ENCODE measurements around the gene CELSR2.

Gene CELSR2

DNA sequence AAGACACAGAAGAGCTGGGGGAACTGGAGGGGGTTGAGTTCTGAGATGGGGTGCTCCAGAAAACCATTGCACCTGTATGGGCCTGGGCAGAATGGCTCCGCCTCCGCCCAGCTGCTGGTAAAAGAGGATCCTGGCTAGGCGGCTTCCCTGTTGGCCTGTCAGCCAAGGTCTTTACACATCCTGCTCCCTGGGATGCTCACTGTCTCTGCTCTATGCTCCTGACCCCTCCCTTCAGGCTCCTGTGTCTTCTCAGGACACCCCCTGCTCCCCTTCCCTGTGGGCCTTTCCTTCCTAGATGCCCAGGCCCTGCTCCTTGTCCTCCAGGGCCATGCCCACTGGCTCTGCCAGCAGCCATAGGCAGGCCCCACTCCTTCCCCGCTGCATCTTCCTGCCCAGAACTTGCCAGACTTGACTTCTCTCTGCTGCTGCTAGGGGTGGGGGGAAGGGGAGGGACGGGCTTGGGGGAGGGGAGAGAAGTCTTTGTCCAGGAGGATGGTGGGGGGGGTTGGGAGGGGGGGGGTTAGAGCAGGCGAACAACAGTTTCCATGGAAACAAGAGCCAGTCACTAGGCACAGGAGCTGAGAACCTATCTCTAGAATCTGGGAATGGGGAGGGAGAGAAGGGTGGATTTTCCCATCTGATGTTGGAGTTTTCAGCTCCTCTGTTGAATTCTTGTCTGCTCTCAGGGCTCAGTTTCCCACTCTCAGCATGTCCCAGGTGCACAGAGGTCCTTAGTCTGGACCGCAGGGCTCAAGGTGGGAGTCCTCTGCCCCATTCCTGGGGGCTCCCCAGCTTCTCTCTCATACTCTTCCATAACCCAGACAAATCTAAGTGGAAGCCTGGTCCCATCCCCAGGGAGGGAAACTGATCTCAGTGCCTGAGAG lies 10.6 kb downstream of the CELSR2 start:
- TF ChIP-seq ZNF274 (IDR thresholded peaks at IDR 0.05; ENCODE audit: low read depth, low read length), result no peak
- no peak overlapping the region for H3K4me3 ChIP-seq (ENCODE audit: low read length)

- TF ChIP-seq ZNF274 (IDR thresholded peaks at IDR 0.05; ENCODE audit: low read depth, low read length), result no peak
- H3K4me3 ChIP-seq (ENCODE audit: low read length), result no peak overlapping the region
Observed at GRCh38 chr1:109261006-109261405, 11.7 kb downstream of the CELSR2 start.

DNA sequence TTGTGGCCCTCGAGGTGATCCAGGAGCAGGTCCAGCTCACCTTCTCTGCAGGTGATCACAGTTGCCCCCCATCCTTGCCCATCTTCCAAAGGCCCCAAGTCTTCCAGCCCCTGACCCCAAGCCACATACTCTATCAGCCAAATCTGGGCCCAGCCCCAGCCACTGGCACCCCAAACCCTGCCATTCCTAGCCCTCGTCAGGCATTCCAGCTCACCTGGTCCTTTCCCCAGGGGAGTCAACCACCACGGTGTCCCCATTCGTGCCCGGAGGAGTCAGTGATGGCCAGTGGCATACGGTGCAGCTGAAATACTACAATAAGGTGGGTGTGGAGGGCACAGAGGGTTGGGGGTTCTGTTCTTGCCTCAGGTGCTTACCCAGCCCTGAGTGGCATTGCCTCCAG lies 12.2 kb downstream of the CELSR2 start:
- H3K4me3 ChIP-seq (ENCODE audit: low read length), result no peak overlapping the region
- TF ChIP-seq ZNF274 (IDR thresholded peaks at IDR 0.05; ENCODE audit: low read depth, low read length), result no peak

DNA sequence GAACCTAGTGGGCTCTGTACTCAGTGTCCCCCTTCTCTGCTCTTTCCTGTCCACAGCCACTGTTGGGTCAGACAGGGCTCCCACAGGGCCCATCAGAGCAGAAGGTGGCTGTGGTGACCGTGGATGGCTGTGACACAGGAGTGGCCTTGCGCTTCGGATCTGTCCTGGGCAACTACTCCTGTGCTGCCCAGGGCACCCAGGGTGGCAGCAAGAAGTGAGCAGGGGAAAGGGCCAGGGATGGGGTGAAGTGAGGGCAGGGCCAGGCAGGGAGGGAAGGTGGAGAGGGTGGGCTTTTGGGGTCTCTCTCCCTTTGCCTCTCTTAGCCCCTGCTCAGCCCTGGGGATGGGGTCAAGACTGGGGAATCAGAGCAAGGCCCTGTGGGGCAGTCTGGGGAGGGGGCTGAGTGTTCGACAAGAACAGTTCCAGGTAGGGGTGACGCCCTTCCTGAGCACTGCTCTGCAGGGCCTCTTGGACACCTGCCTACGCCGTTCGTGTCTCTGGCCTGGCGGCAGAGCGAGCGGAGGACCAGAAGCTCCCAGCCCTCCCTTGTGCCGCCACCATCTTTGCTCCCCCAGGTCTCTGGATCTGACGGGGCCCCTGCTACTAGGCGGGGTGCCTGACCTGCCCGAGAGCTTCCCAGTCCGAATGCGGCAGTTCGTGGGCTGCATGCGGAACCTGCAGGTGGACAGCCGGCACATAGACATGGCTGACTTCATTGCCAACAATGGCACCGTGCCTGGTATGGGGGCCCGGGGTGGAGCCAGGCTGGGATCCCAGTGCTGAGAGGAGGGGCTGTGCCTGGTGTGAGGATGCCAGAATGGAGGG lies 13.1 kb downstream of the CELSR2 start:
- H3K4me3 ChIP-seq (ENCODE audit: low read length), result no peak overlapping the region
- TF ChIP-seq ZNF274 (IDR thresholded peaks at IDR 0.05; ENCODE audit: low read depth, low read length), result no peak

- H3K4me3 ChIP-seq (ENCODE audit: low read length), result no peak overlapping the region
- TF ChIP-seq ZNF274 (IDR thresholded peaks at IDR 0.05; ENCODE audit: low read depth, low read length), result no peak
Observed at GRCh38 chr1:109263234-109263596, 13.9 kb downstream of the CELSR2 start.

DNA sequence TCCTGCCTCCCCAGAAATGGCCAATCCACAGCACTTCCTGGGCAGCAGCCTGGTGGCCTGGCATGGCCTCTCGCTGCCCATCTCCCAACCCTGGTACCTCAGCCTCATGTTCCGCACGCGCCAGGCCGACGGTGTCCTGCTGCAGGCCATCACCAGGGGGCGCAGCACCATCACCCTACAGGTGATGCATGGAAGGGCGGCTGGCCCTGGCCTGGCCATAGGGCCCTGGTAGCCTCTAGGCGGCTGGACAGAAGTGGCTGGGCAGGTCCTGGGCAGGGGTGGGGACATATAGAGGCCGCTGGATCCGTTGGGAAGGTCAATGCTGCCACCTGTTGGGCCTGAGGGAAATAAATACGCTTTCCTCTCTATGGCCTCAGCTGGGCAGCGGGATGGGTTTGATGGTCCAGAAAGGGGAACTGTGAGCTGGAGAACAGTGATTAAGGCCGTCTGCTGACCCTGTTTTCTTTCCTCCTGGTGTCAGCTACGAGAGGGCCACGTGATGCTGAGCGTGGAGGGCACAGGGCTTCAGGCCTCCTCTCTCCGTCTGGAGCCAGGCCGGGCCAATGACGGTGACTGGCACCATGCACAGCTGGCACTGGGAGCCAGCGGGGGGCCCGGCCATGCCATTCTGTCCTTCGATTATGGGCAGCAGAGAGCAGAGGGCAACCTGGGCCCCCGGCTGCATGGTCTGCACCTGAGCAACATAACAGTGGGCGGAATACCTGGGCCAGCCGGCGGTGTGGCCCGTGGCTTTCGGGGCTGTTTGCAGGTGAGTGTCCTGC lies 14.4 kb downstream of the CELSR2 start:
- H3K4me3 ChIP-seq (ENCODE audit: low read length), result no peak overlapping the region

DNA sequence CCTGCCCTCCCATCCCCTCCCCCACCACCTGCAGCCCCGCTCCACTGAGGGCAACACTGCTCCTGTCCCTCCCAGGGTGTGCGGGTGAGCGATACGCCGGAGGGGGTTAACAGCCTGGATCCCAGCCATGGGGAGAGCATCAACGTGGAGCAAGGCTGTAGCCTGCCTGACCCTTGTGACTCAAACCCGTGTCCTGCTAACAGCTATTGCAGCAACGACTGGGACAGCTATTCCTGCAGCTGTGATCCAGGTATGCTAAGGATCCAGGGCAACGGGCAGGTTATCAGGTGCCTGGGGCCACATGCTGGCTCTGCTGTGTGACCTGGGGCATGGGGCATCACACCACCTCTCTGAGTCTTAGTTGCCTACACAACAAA lies 15.0 kb downstream of the CELSR2 start:
- TF ChIP-seq ZNF274 (IDR thresholded peaks at IDR 0.05; ENCODE audit: low read depth, low read length), result no peak
- H3K4me3 ChIP-seq (ENCODE audit: low read length), result no peak overlapping the region

More for the DNA sequence above, 14.4 kb downstream of the CELSR2 start:
- no peak for TF ChIP-seq ZNF274 (IDR thresholded peaks at IDR 0.05; ENCODE audit: low read depth, low read length)

DNA sequence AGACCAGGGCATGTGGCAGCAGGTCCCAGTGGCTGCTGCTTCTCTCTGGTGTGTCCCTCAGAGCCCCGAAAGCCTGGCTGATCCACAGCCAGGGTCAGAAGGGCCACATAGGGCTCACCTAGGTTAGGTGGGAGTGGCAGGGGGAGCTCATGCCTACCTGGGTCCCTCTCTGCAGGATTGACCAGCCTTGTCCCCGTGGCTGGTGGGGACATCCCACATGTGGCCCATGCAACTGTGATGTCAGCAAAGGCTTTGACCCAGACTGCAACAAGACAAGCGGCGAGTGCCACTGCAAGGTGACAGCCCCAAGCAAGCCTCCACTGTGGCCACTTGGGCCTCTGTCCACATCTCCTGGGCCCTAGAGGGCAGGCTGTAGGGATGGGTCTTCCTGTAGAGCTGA lies 15.7 kb downstream of the CELSR2 start:
- no peak for TF ChIP-seq ZNF274 (IDR thresholded peaks at IDR 0.05; ENCODE audit: low read depth, low read length)
- no peak overlapping the region for H3K4me3 ChIP-seq (ENCODE audit: low read length)

DNA sequence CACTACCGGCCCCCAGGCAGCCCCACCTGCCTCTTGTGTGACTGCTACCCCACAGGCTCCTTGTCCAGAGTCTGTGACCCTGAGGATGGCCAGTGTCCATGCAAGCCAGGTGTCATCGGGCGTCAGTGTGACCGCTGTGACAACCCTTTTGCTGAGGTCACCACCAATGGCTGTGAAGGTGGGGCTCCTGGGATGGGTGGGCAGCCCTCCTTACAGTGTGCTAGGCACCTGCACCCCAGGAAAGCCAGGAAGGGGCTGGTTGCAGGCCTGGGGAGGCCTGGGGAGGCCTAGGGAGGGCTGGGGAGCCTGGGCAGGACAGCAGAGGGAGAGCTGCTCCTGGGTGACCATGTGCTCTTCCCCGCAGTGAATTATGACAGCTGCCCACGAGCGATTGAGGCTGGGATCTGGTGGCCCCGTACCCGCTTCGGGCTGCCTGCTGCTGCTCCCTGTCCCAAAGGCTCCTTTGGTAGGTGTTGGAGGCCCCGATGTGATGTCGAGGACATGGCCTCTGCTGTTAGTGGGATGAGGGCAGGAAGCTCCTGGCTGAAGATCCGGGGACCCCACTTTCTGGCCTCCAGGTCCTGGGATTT lies 16.5 kb downstream of the CELSR2 start:
- no peak overlapping the region for H3K4me3 ChIP-seq (ENCODE audit: low read length)
- TF ChIP-seq ZNF274 (IDR thresholded peaks at IDR 0.05; ENCODE audit: low read depth, low read length), result no peak

DNA sequence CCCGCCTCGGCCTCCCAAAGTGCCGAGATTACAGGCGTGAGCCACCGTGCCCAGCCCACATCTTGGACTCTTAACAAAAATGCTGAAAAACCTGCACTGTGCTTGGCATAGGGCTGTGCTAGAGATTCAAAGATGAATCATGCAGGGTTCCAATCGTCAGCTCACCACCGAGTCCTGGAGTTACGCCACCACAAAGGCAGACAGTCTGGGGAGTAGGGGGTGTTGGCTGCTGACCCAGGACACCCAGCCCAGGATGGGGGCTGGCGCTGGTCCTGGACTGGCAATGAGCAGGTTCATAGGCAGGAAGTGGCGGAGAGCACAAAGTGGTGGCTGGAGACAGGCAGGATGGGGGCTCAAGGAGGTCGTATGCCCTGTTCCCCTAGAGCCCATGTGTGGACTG lies 17.6 kb downstream of the CELSR2 start:
- no peak for TF ChIP-seq ZNF274 (IDR thresholded peaks at IDR 0.05; ENCODE audit: low read depth, low read length)
- no peak overlapping the region for H3K4me3 ChIP-seq (ENCODE audit: low read length)

- H3K4me3 ChIP-seq (ENCODE audit: low read length), result no peak overlapping the region
- no peak for TF ChIP-seq ZNF274 (IDR thresholded peaks at IDR 0.05; ENCODE audit: low read depth, low read length)
Observed at GRCh38 chr1:109267743-109268300, 18.5 kb downstream of the CELSR2 start.

DNA sequence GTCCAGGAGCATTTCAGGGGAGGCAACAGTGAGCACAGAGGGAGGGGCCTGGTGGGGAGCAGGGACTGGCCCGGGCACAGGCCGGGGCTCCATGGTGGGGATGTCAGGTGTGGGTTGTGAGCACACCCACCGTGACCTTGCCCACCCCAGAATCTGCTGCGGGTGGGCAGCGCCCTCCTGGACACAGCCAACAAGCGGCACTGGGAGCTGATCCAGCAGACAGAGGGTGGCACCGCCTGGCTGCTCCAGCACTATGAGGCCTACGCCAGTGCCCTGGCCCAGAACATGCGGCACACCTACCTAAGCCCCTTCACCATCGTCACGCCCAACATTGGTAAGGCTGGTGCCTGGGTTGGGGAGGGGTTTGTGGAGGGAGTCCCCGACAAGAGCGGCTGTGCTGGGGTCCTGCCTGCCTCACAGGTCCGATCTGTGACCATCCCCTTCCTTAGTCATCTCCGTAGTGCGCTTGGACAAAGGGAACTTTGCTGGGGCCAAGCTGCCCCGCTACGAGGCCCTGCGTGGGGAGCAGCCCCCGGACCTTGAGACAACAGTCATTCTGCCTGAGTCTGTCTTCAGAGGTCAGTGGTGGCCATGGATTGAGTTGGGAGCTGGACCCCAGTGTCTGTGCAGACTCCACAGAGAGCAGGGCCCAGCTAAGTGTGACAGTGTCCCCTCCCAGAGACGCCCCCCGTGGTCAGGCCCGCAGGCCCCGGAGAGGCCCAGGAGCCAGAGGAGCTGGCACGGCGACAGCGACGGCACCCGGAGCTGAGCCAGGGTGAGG lies 19.3 kb downstream of the CELSR2 start:
- TF ChIP-seq ZNF274 (IDR thresholded peaks at IDR 0.05; ENCODE audit: low read depth, low read length), result no peak
- H3K4me3 ChIP-seq (ENCODE audit: low read length), result no peak overlapping the region

Data from GM08714 (cell line).